ENCODE results near the gene ITPKA.

DNA sequence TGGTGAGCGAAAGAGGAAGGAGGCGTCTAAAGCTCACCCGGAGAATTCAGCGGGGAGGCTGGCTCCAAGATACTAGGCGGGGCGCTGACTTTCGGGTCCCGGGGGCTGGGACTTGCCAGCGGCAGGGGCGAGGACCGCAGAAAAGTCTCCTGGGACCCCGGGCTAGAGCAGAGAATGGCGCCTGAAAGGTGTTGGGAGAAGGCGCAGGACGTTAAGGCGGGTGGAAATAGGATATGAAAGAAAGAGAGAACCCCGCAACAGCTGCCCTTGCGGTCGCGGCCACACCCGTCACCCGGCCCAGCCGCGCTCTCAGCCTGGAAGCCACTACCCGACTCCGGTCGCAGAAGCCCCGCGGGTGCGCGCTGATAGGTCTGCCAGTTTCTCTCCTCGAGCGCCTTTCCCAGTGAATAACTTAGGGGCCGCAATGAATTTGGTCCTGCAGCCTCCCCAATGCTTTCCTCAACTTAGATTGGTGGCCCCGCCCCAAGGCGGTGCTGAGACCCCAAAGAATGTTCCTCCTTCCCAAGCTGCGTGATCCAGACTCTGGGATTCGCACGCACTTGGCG lies 19.3 kb downstream of the ITPKA start:
- TF ChIP-seq EZH2 (IDR thresholded peaks at IDR 0.05; ENCODE audit: insufficient read depth, poor library complexity, severe bottlenecking) (peak; percentile 97), EZH2phosphoT487 (IDR thresholded peaks at IDR 0.05; ENCODE audit: insufficient read depth, low read depth) (no peak; the same call in 1 of the 2 replicates)
